Endothelial cell of umbilical vein (primary cell): ENCODE data around the gene MYH11. TPM values are rescaled to one million over a fixed set of nuclear protein-coding genes. Genes with fewer than 3 reads are reported as not detected.

Experiments used
- BruUV-seq: library from RNA; stranded (reverse); fragments of 400-500 nt; replicated peaks from 2 replicates; lab custom pipeline; 2021; lab: Mats Ljungman, UMichigan
- CTCF ChIA-PET: fragments of 300-600, 350-600 bp; sonication (Branson Sonifier 250); formaldehyde crosslinking; loops from one replicate; lab custom pipeline; 2021; ENCODE audit warnings: antibody characterized with exemption, inconsistent platforms; lab: Charles Lee
- POLR2A ChIA-PET: fragments of 300-600, 350-600 bp; sonication (Branson Sonifier 250); formaldehyde crosslinking; loops from one replicate; lab custom pipeline; 2021; ENCODE audit warnings: antibody characterized with exemption, inconsistent platforms; lab: Charles Lee
- DNase-seq: peaks from one replicate; pipeline ENCODE4 v3.0.0-alpha.2; 2011; ENCODE audit warnings: low read depth, low spot score
- FAIRE-seq: peaks from 2 replicates; lab custom pipeline; 2011; peaks lifted over from hg19 to GRCh38; lab: Jason Lieb, UNC
- H2AFZ ChIP-seq: 2 replicates; pipeline ENCODE4 v1.6.0; 2012; ENCODE audit warnings: low read depth, low read length, control low read depth, inconsistent platforms
- H3K27ac ChIP-seq: 2 replicates; pipeline ENCODE4 v1.5.1; 2011; ENCODE audit warnings: low read depth, mild to moderate bottlenecking, control low read depth, low read length, moderate library complexity; ENCODE audit not compliant: insufficient read depth
- H3K27me3 ChIP-seq, 2 experiments: 2 replicates each; pipeline versions ENCODE4 v1.6.0 to v1.6.1; 2011; ENCODE audit warnings: low read length in 2 of 2, mixed read lengths in 1 of 2; ENCODE audit not compliant: control insufficient read depth in 2 of 2, insufficient read depth in 2 of 2
- H3K36me3 ChIP-seq, 2 experiments: 2 replicates in 1 of 2; 3 replicates in 1 of 2; pipeline ENCODE4 v1.5.1; 2011; ENCODE audit warnings: low read length in 2 of 2, mild to moderate bottlenecking in 1 of 2, moderate library complexity in 1 of 2; ENCODE audit not compliant: control insufficient read depth in 2 of 2, insufficient read depth in 2 of 2; ENCODE audit errors: extremely low read depth in 1 of 2
- H3K4me1 ChIP-seq: 3 replicates; pipeline ENCODE4 v1.5.1; 2011; ENCODE audit warnings: mild to moderate bottlenecking, low read length; ENCODE audit not compliant: control insufficient read depth, insufficient read depth; ENCODE audit errors: extremely low read depth
- H3K4me2 ChIP-seq: 2 replicates; pipeline ENCODE4 v1.6.1; 2011; ENCODE audit warnings: low read length, control low read depth, mixed read lengths; ENCODE audit not compliant: insufficient read depth
- H3K4me3 ChIP-seq, 3 experiments: fragments of 200-600 bp in 1 of 3; sonication (generic), shearing (Covaris generic) in 1 of 3; replicated peaks in 1 of 3; 2 replicates each; pipeline ENCODE4 v1.5.1; 2011 to 2016; ENCODE audit warnings: control low read depth in 3 of 3, low read length in 3 of 3, mild to moderate bottlenecking in 2 of 3, inconsistent platforms in 1 of 3, low read depth in 1 of 3, moderate library complexity in 1 of 3; ENCODE audit not compliant: insufficient read depth in 1 of 3
- H3K79me2 ChIP-seq: 2 replicates; pipeline ENCODE4 v1.6.0; 2012; ENCODE audit warnings: low read length, inconsistent platforms; ENCODE audit not compliant: control insufficient read depth, insufficient read depth
- H3K9ac ChIP-seq: replicated peaks from 2 replicates; pipeline ENCODE3; 2011; ENCODE audit warnings: low read length, control low read depth; ENCODE audit not compliant: insufficient read depth; ENCODE audit errors: extremely low read depth
- H3K9me1 ChIP-seq: replicated peaks from 3 replicates; pipeline ENCODE4 v1.6.0; 2011; ENCODE audit warnings: mild to moderate bottlenecking, low read length; ENCODE audit not compliant: control insufficient read depth, insufficient read depth; ENCODE audit errors: extremely low read depth
- H3K9me3 ChIP-seq: replicated peaks from 2 replicates; pipeline ENCODE4 v1.5.1; 2012; ENCODE audit warnings: low read length, inconsistent platforms; ENCODE audit not compliant: control insufficient read depth, insufficient read depth
- H4K20me1 ChIP-seq: replicated peaks from 2 replicates; pipeline ENCODE3; 2011; ENCODE audit warnings: mild to moderate bottlenecking, low read length; ENCODE audit not compliant: control insufficient read depth, insufficient read depth; ENCODE audit errors: extremely low read depth
- CTCF ChIP-seq, 2 donors: IDR thresholded peaks; 1 replicate in 1 of 2; 2 replicates in 1 of 2; pipeline ENCODE4 v1.5.1; 2011; ENCODE audit warnings: low read length in 2 of 2, mild to moderate bottlenecking in 2 of 2, moderate library complexity in 2 of 2, control low read depth in 1 of 2, inconsistent platforms in 1 of 2, low read depth in 1 of 2; ENCODE audit not compliant: insufficient read depth in 1 of 2; ENCODE audit errors: extremely low read depth in 1 of 2
- EZH2 ChIP-seq: IDR thresholded peaks from 2 replicates; pipeline ENCODE4 v1.6.1; 2012; ENCODE audit warnings: borderline replicate concordance, low read depth, mild to moderate bottlenecking, moderate library complexity, low read length, inconsistent platforms; ENCODE audit not compliant: severe bottlenecking
- FOS ChIP-seq: IDR thresholded peaks from 2 replicates; pipeline ENCODE4 v1.6.1; 2011; ENCODE audit warnings: mild to moderate bottlenecking, low read length, moderate library complexity, borderline replicate concordance; ENCODE audit not compliant: insufficient read depth
- GATA2 ChIP-seq: IDR thresholded peaks from 2 replicates; pipeline ENCODE4 v1.7.0; 2011; ENCODE audit warnings: low read depth, mild to moderate bottlenecking, moderate library complexity, mixed read lengths, low read length; ENCODE audit not compliant: insufficient read length, insufficient read depth
- JUN ChIP-seq: IDR thresholded peaks from 2 replicates; pipeline ENCODE4 v1.6.1; 2011; ENCODE audit warnings: borderline replicate concordance, low read depth; ENCODE audit not compliant: insufficient read length, insufficient read depth
- MAX ChIP-seq: IDR thresholded peaks from 2 replicates; pipeline ENCODE4 v1.6.1; 2011; ENCODE audit not compliant: insufficient read depth, insufficient read length
- MYC ChIP-seq: IDR thresholded peaks from one replicate; pipeline ENCODE4 v1.6.1; 2011; ENCODE audit warnings: mild to moderate bottlenecking, low read depth, low read length
- POLR2A ChIP-seq: IDR thresholded peaks from 2 replicates; pipeline ENCODE4 v1.6.1; 2012; ENCODE audit warnings: low read depth, mild to moderate bottlenecking, control low read depth, low read length
- POLR2AphosphoS5 ChIP-seq: IDR thresholded peaks from 2 replicates; pipeline ENCODE4 v1.6.1; 2012; ENCODE audit warnings: low read depth, mild to moderate bottlenecking, control low read depth, low read length, moderate library complexity; ENCODE audit not compliant: insufficient read depth
- dilution Hi-C: fragments of 300-500 bp; cut with MboI; formaldehyde crosslinking; loops from one replicate; pipeline ENCODE4 v1.15.0; 2019; ENCODE audit warnings: low sequenced_read_pairs; ENCODE audit not compliant: extremely low pct_ligation_motif_present
- intact Hi-C: fragments of 100-400 bp; cut with micrococcal nuclease; formaldehyde crosslinking; loops from one replicate; pipeline ENCODE4 v1.10.0; 2022
- polyA plus RNA-seq, 4 experiments: library from polyadenylated mRNA; depleted of rRNA in 3 of 4; stranded (reverse) in 3 of 4; unstranded in 1 of 4; fragments of >200 nt; gene quantifications; 2 replicates each; pipeline versions ENCODE4 v1.2.1 to v1.2.3, GENCODE V29; 2011 to 2012; ENCODE audit warnings: missing spikeins in 1 of 4
- total RNA-seq: library from RNA; stranded (reverse); gene quantifications from 2 replicates; pipeline ENCODE4 v1.2.3, GENCODE V29; 2021

The MYH11 gene
- total and polyA plus RNA-seq, 2 donors (not counting 3 experiments of a cell fraction or from before 2014, with no cell fraction given) = not detected

- CTCF ChIA-PET = interaction anchor here (5.0 kb wide), 1 partner anchor 13 kb away, joined by 44 read pairs; no protein-coding TSS in a partner anchor
- H3K79me2 ChIP-seq = no peaks in the 10 kb centered on the region
- FAIRE-seq (no peak), DNase-seq (no peak)
- H4K20me1 ChIP-seq = no peaks in the 10 kb centered on the region
- no peak overlapping the region for H2AFZ ChIP-seq
- POLR2A ChIA-PET = no interaction called here
- no peaks in the 10 kb centered on the region for H3K4me1 ChIP-seq
- no peak overlapping the region for H3K27ac ChIP-seq
- no peak overlapping the region for H3K4me2 ChIP-seq
- BruUV-seq = no TSS peak
- no peak overlapping the region for H3K4me3 ChIP-seq
- H3K27me3 ChIP-seq = no peaks in the 10 kb centered on the region
- no peaks in the 10 kb centered on the region for H3K9me1 ChIP-seq
- H3K9ac ChIP-seq = no peak overlapping the region
- intact Hi-C loops (no loop called here), dilution Hi-C loops (no loop called here)
- no peak for TF ChIP-seq GATA2
- no peak for TF ChIP-seq MAX
- no peak for TF ChIP-seq POLR2A
- no peak for TF ChIP-seq EZH2
- TF ChIP-seq MYC = no peak
- TF ChIP-seq FOS = no peak
- TF ChIP-seq CTCF (IDR thresholded peaks at IDR 0.05; ENCODE audit: extremely low read depth in 1 of 2, insufficient read depth in 1 of 2, low read depth in 1 of 2, low read length in 2 of 2) = no peak
- no peak for TF ChIP-seq POLR2AphosphoS5
- TF ChIP-seq JUN = no peak
- H3K36me3 ChIP-seq = no peaks in the 10 kb centered on the region
- H3K9me3 ChIP-seq = no peaks in the 10 kb centered on the region
Observed at GRCh38 chr16:15834502-15834901, 22.3 kb downstream of the MYH11 start.
